Renal pelvis (tissue), 4 donors: ENCODE measurements around the gene EXOC6B. TPM values are rescaled to one million over a fixed set of nuclear protein-coding genes. Genes with fewer than 3 reads are reported as not detected.

Experiments
- DNase-seq: peaks from one replicate; pipeline ENCODE4 v3.0.0-alpha.2; 2013
- polyA plus RNA-seq, 3 donors: library from polyadenylated mRNA; unstranded; fragments of 120-200 nt; gene quantifications; one replicate each; pipeline ENCODE4 v1.2.1, GENCODE V29; 2013; ENCODE audit not compliant: insufficient read length in 3 of 3

Gene EXOC6B
- polyA plus RNA-seq, 3 donors: 20.0 to 24.6 (median 21.8) TPM

DNA sequence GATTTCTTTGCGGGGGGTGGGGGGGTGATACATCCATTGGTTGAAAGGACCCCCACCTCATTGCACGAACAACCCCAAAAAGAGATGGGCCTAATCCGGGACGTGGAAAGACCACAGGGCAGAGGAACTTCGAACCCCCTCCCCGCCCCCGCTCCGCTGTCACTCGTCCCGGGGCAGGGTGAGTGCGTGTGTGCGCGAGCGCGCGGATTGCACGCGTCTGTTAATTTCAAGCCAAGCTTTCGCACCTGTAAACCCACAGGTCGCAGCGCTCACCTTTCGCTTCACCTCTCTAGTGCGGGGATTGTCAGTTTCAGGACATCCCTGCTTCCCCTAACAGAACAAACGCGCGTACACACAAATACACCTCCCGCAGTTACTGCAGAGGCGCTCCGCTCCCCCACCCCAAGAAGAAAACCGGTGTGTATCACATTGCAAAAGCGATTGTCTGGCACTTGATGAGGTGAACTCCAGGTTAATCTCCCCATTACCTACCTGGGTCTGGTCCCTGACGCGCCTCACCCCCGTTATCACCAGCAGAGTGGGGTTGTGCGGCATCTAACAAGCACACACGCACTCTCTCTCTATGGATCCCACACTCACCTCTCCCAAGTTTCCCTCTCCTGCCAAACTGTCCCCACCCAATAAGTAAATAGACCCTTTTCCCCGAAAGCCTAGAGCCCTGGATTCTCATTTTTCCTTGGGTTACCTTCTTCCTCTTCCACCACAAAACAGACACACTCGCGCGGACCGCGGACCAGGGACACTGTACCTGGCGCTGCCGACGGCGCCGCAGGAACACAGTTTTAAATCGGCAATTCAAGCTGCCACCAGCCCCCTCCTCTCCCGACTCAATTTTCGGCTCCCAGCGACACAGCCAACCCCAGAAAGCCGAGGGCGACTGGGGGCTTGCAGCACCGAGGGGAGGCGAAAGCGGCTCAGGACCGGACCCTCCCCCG, 679.2 kb downstream of the EXOC6B start:
- no peak for DNase-seq

DNA sequence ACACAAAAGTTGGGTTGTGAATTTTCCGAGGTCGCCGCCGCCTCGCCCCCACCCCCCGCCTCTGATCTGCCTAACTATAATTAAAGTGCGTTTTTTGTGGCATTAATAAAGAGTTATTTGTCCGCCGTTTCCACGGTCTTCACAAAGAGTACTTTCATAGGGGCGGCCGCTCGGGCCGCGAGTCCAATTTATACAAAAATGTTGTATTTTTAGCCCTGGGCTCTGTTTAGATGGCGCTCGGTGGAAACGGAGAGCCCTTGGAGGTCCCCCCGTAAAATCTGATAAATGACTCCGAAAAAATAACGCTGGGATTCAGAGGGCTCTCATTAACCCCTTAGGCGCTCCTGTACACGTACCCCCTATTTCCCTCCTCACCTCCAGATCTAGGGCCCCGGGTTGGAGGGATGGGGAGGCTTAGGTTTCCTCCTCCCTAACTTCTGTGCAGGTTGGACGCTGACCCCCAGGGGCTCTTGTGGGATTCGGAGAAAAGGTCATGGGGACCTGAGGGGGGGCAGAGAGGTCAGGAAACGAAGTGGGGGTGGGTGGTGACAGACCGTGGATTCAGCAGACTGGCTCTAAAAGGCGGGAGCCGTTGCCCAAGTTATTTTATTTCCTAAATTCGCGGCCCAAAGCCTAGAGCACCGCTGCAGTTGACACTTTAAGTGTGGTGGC, 680.0 kb downstream of the EXOC6B start:
- DNase-seq: no peak

- DNase-seq: no peak
Observed at GRCh38 chr2:72145289-72145657, 680.6 kb downstream of the EXOC6B start.

DNA sequence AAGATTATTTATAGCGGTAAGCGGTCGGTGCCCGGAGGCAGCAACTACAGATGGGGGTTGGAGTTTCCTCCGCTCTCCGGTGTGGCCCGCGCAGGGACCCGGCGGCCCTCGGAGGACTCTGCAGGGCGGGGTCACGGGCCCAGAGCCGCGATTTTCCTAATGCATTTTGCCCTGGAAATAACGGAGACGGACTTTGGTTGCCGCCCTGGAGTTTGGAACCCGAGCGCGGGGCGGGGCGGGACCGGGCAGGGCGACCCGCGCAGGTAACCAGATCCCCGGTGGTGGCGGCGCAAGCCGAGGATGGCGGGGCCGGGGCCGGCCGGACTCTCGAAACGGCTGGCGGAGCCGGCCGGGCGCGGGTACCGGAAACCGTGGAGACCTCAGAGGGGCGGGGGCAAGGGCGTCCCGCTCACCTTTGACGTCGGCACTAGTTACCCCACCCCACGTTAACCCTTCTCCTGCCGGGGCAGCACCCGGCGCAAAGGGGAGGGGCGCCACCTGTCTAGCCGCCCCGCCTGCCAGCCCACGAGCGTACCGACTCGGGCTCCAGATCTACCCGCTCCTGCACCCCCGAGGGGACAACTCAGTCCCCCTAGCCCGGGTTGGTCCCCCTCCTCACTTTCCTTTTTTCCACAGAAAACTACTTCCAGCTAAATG, 681.1 kb downstream of the EXOC6B start:
- no peak for DNase-seq

DNA sequence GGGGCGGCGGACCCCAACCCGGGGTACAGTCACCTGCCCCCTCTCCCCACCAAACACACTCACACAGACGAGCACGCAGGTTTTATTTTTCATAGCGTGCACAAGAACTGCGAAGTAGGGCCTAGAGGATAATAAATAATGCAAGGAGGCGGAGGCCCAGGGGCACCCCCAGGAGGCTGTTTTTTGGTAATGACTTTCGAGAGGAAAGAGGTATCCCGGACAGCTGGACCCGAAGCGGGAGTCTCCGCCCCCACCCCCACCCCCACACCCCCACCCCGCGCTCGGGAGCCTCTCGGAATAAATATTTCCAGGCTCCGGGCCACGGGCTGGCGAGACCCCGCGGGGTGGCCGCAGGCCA, 681.6 kb downstream of the EXOC6B start:
- no peak for DNase-seq

DNA sequence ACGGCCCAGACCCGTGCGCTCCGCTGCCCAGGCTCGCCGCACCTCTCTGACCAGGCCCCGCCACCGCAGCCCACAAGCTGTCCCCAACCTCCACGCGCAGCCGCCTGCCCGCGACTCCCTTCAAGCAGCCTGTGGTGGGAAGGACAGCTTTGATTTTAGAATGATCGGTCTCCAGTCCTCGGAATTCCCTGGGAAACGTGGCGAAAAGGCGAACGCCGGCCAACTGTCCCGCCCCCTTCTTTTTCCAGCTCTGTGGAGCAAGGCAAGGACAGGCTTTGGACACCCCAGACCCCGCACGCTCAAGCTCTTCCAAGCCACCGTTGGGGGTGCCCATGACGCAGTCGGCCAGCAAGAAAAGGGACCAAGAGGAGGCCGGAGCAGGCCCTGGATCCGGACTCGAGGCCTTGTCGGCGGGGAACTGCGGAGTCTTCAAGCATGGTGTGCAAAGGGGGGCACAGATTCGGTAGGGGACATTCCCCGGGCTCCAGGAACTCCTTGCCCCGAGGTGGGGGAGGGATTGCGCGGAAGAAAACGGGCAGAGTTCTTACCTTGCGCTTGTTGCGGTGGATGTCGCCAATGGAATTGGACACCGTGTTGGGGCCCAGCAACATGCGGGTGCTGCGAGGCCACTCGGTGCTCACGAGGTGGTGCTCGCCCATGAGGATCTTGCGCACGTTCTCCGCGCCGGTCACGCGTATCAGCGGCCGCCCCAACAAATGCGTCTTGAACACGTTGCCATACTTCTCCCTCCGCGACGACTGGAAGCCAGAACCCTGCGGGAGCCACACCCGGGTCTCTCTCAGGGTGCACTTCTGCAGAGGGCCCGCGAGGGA, 682.2 kb downstream of the EXOC6B start:
- no peak for DNase-seq

- peak; percentile 73 for DNase-seq
Observed at GRCh38 chr2:72142570-72143440, 683.0 kb downstream of the EXOC6B start.

- DNase-seq: no peak
Observed at GRCh38 chr2:72141881-72142451, 683.9 kb downstream of the EXOC6B start.

DNA sequence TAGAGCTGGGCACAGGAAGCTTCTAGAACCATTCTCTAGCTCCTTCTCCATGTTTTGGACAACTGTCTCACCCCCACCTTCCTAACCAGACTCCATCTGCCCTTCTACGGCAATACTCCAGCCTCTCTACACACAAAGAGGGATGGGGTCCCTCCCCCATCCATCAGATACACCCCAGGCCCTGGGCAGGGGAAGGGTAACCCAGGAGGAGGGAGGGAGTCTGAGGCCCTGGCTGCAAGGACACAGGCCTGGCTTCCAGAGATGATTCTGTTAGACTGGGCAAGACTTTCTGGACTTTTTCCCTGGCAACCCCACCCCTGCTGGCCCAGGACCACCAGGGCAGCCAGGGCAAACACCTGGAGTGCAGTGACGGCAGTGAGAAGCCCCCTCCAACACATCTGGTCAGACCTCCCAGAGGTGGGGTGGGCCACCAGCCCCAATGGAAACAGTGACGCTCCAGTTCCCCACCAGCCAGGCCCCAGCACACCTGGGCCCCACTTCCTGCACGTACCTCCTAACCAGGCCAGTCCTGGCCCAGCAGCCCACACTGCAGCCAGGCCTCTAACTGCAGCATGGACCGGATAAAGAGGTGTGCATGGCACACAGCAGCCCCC, 684.7 kb downstream of the EXOC6B start:
- DNase-seq: no peak

DNA sequence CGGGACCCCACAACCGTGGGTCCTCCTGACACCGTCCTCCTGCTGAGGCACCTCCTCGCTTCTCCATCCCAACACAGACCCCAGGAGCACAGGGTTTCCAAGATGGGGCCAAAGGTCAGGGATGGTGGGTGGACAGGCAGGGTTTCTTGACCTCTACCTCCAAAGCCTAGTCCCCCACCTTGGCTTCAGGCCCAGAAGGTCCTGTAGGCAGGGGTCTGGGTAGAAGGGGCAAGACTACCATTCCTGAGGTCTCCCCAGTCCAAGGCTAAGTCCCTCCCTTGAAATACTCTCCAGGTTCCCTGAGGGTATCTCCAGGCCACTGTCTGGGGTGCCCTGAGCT, 685.2 kb downstream of the EXOC6B start:
- DNase-seq: no peak

GRCh38 chr2:72139874-72140620, 685.8 kb downstream of the EXOC6B start:
- DNase-seq: no peak

- DNase-seq: no peak
Observed at GRCh38 chr2:72139471-72139873, 686.4 kb downstream of the EXOC6B start.

- no peak for DNase-seq
Observed at GRCh38 chr2:72138921-72139381, 686.9 kb downstream of the EXOC6B start.

DNA sequence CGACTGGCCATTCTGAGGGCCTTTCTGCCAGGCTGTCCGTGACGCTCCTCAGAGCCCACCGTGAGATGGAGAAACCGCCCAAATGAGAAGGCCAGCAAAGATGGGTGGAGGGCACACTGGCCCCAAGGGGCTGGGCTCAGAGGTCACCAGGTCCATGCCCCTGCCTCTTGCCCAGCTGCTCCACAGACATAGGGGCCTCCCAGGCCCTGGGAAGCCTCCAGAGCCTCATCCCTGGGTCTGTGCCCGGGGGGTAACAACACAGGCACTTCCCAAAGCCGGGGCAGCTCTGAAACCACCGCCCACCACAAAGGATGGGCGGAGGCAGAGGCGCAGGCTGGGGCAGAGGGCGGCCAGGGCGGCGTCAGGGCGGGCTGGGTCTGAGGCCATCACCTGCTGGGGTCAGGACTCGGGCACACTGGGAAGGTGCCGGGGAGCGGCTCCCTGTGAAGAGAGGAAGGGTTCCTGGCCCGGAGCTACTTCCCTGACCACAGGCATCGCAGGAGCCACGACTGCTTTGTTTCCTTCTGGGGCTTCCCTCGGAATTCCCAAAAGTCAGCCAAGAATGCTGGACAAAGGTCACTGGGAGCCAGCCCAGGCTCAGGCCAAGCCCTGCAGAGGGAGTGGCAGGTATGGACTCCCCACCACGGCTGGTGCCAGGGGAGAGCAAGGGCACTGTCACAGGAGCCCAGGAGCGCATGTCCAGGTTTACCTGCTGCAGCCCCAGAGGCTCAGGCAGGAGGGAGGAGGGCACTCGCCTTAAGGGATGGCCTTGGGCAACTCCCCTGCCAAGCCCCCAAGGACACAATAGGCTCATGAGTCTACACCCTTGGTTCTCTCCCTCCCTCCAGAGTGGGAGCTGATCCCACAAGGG, 687.6 kb downstream of the EXOC6B start:
- DNase-seq: no peak

DNA sequence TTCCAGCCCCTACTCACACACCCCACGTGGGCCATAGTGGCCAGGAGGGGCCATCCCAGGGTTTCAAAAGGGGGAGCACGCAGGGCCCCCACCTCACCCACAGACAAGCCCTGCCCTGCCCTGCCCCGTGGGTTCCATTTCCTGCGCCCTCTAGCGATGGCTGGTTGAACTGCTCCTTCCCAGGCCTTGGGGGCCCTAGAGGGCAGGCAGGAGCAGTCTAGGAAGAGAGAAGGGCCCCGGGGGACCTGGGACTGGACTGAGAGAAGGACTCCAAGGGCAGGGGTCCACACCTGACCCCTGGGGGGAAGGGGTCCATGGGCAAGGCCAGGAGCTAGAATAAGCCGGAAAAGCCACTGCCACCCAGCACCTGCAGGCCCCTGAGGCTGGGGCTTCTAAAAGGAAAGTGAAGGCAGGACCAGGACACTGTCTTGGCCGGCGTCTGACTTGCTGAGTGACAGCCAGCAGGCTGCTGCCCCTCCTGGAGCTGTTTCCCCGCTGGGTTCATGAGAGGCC, 688.3 kb downstream of the EXOC6B start:
- DNase-seq: no peak

DNA sequence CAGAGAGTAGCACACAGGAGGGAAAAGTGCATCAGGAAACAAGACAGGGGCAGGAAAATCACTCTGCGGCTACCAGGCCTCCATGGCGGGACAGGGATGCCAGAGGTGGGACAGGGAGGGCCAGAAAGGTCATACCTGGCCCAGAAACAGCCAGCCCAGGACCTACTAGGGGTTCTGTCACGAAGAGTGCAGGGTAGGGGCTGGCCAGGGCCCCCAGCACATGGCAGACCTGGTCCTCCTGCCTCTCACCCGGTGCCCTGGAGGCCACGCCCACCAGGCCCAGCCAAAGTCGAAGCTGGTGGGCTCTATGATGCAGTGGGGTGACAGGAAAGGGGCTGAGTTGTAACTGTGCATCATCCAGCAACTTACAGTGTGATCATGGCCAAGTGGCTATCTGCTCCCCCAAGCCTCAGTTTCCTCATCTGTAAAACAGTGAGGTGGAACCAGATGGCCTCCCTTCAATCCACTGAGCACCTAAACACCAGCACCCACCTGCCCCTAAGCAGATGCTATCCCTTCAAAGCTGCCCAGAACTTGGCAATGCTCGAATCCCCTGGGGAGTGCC, 688.8 kb downstream of the EXOC6B start:
- no peak for DNase-seq

- DNase-seq: no peak
Observed at GRCh38 chr2:72136331-72136730, 689.5 kb downstream of the EXOC6B start.

DNA sequence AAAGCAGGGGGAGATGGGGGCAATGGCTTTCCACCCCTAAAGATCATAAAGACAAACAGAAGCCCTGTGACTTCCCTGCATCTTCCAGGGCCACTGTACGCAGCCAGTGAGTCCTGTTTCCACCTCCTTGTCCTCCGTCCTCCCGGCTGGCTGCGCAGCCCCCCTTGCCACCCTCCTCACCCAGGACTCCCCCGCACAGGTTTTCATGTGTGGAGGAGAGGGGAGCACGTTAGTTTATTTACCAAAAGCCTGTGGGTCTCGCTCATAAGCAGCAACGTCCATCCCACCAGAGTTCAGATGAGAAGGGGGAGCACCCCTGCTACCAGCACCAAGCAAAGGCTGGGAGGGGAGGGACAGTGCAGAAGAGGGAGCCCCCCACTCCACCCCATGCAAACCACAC, 689.9 kb downstream of the EXOC6B start:
- DNase-seq: no peak
